OCI-LY7 (cell line): Measurements from ENCODE around the gene APCDD1. TPM values are rescaled to one million over a fixed set of nuclear protein-coding genes. Genes with fewer than 3 reads are reported as not detected.

Experiments used
- BruUV-seq: library from RNA; stranded (reverse); fragments of 400-500 nt; replicated peaks from 2 replicates; lab custom pipeline; 2021; lab: Mats Ljungman, UMichigan
- CTCF ChIA-PET: fragments of 300-600 bp; sonication (Branson Sonifier 250); formaldehyde crosslinking; loops from one replicate; lab custom pipeline; 2022; ENCODE audit warnings: antibody characterized with exemption; ENCODE audit not compliant: unreplicated experiment; lab: Charles Lee
- POLR2A ChIA-PET: fragments of 300-600 bp; sonication (Branson Sonifier 250); formaldehyde crosslinking; loops from one replicate; lab custom pipeline; 2022; ENCODE audit warnings: antibody characterized with exemption; lab: Charles Lee
- DNase-seq: peaks from one replicate; pipeline ENCODE4 v3.0.0-alpha.2; 2015; ENCODE audit warnings: low spot score
- H2AFZ ChIP-seq: fragments of 200-600 bp; sonication (generic), shearing (Covaris generic); 2 replicates; pipeline ENCODE4 v1.6.1; 2014; ENCODE audit warnings: mild to moderate bottlenecking, antibody characterized with exemption, low read length, moderate library complexity
- H3K27ac ChIP-seq: fragments of 200-600 bp; sonication (generic); 2 replicates; pipeline ENCODE4 v1.5.1; 2014; ENCODE audit warnings: mixed run types, low read depth, mild to moderate bottlenecking, moderate library complexity, low read length, inconsistent platforms; ENCODE audit not compliant: poor library complexity, severe bottlenecking
- H3K36me3 ChIP-seq: fragments of 200-600 bp; sonication (generic); 2 replicates; pipeline ENCODE4 v1.6.1; 2014; ENCODE audit warnings: mild to moderate bottlenecking, antibody characterized with exemption, low read length, moderate library complexity, mixed read lengths; ENCODE audit not compliant: insufficient read depth
- H3K4me1 ChIP-seq: fragments of 200-600 bp; sonication (generic); 2 replicates; pipeline ENCODE4 v1.5.1; 2014; ENCODE audit warnings: mild to moderate bottlenecking, low read length; ENCODE audit not compliant: insufficient read depth, poor library complexity, severe bottlenecking
- H3K4me2 ChIP-seq: fragments of 200-600 bp; sonication (generic); 2 replicates; pipeline ENCODE4 v1.6.1; 2014; ENCODE audit warnings: mild to moderate bottlenecking, low read length
- H3K4me3 ChIP-seq: fragments of 200-600 bp; sonication (generic); 2 replicates; pipeline ENCODE4 v1.5.1; 2014; ENCODE audit warnings: mild to moderate bottlenecking, low read depth, low read length; ENCODE audit not compliant: poor library complexity, severe bottlenecking
- H3K79me2 ChIP-seq: fragments of 200-600 bp; sonication (generic); 2 replicates; pipeline ENCODE4 v1.6.1; 2016; ENCODE audit warnings: low read depth, mild to moderate bottlenecking, low read length, moderate library complexity, mixed read lengths; ENCODE audit not compliant: insufficient read depth
- H3K9me2 ChIP-seq: fragments of 200-600 bp; sonication (generic); 2 replicates; pipeline ENCODE4 v1.6.1; 2016; ENCODE audit warnings: mild to moderate bottlenecking, low read length, mixed read lengths; ENCODE audit not compliant: insufficient read depth
- H3K9me3 ChIP-seq: fragments of 200-600 bp; sonication (generic); 2 replicates; pipeline ENCODE4 v1.6.1; 2014; ENCODE audit warnings: mild to moderate bottlenecking, mixed run types, low read length, mixed read lengths
- H4K20me1 ChIP-seq: fragments of 200-600 bp; sonication (generic); 2 replicates; pipeline ENCODE4 v1.6.1; 2014; ENCODE audit warnings: mild to moderate bottlenecking, antibody characterized with exemption, low read length, moderate library complexity, mixed read lengths; ENCODE audit not compliant: insufficient read depth
- EZH2phosphoT487 ChIP-seq: fragments of 200-600 bp; sonication (generic); IDR thresholded peaks from 2 replicates; pipeline ENCODE4 v1.6.1; 2018; ENCODE audit warnings: low read depth, borderline replicate concordance, mild to moderate bottlenecking, mixed run types, antibody characterized with exemption, low read length, moderate library complexity, mixed read lengths
- intact Hi-C: fragments of 100-400 bp; cut with micrococcal nuclease; formaldehyde crosslinking; loops from one replicate; pipeline ENCODE4 v1.10.0; 2022; ENCODE audit not compliant: unreplicated experiment
- total RNA-seq, 2 experiments: library from RNA; depleted of rRNA in 1 of 2; stranded (reverse); fragments of >200 nt in 1 of 2; shearing (Covaris generic) in 1 of 2; gene quantifications; 2 replicates each; pipeline ENCODE4 v1.2.3, GENCODE V29; 2014 to 2022
- TF ChIP-seq, protein P1 (sequence below): fragments of 200-600 bp; sonication (generic); conservative IDR thresholded peaks from 2 replicates; pipeline ENCODE4 v1.5.1; 2014; ENCODE audit warnings: mild to moderate bottlenecking, antibody characterized with exemption, low read length, moderate library complexity, mixed read lengths

The APCDD1 gene
- total RNA-seq, 2 experiments from 2014 or later = not detected

- H3K4me2 ChIP-seq = no peak overlapping the region
- no peaks in the 10 kb centered on the region for H3K36me3 ChIP-seq
- no peaks in the 10 kb centered on the region for H3K9me3 ChIP-seq
- no peaks in the 10 kb centered on the region for H4K20me1 ChIP-seq
- ChIA-PET POLR2A (no interaction called here), CTCF (no interaction called here)
- H3K4me3 ChIP-seq = no peak overlapping the region
- no peaks in the 10 kb centered on the region for H3K79me2 ChIP-seq
- TF ChIP-seq, protein P1, sequence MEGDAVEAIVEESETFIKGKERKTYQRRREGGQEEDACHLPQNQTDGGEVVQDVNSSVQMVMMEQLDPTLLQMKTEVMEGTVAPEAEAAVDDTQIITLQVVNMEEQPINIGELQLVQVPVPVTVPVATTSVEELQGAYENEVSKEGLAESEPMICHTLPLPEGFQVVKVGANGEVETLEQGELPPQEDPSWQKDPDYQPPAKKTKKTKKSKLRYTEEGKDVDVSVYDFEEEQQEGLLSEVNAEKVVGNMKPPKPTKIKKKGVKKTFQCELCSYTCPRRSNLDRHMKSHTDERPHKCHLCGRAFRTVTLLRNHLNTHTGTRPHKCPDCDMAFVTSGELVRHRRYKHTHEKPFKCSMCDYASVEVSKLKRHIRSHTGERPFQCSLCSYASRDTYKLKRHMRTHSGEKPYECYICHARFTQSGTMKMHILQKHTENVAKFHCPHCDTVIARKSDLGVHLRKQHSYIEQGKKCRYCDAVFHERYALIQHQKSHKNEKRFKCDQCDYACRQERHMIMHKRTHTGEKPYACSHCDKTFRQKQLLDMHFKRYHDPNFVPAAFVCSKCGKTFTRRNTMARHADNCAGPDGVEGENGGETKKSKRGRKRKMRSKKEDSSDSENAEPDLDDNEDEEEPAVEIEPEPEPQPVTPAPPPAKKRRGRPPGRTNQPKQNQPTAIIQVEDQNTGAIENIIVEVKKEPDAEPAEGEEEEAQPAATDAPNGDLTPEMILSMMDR = no peak
- no peak for TF ChIP-seq EZH2phosphoT487
- DNase-seq = no peak
- BruUV-seq = no TSS peak
- H3K4me1 ChIP-seq = no peaks in the 10 kb centered on the region
- H3K9me2 ChIP-seq = no peaks in the 10 kb centered on the region
- no peak overlapping the region for H2AFZ ChIP-seq
- H3K27ac ChIP-seq = no peak overlapping the region
- intact Hi-C loops = no loop called here
Observed at GRCh38 chr18:10439898-10440297, 14.5 kb upstream of the APCDD1 start.

GRCh38 chr18:10440884-10441283 lies 13.6 kb upstream of the APCDD1 start:
- no TSS peak for BruUV-seq
- Histone ChIP-seq H3K27ac (no peak overlapping the region), H2AFZ (no peak overlapping the region), H3K4me1 (no peaks in the 10 kb centered on the region), H3K36me3 (no peaks in the 10 kb centered on the region), H3K79me2 (no peaks in the 10 kb centered on the region), H3K4me2 (no peak overlapping the region), H3K9me3 (no peaks in the 10 kb centered on the region), H3K4me3 (no peak overlapping the region), H3K9me2 (no peaks in the 10 kb centered on the region), H4K20me1 (no peaks in the 10 kb centered on the region)
- no peak for DNase-seq
- POLR2A ChIA-PET = no interaction called here
- CTCF ChIA-PET = no interaction called here
- TF ChIP-seq, protein P1 = no peak
- no peak for TF ChIP-seq EZH2phosphoT487
- intact Hi-C loops = no loop called here

DNA sequence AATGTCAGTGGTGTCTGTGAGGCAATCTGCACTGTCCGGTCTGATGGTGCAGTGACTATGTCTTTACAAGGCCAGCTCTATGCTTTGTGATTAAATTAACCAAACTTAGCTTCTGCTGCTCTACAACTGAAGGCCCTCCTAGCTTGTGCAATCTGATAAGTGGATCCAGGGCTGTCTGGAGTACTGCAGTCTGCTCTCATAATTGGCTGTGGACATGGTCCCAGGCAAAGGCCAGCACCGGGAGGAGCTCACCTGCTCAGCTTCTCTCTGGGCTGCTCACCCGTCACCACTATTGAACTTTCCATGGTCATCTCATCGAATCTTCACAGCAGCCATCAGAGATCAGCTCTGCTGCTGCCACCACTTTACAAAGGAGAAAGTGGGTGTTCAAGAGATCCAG lies 13.0 kb upstream of the APCDD1 start:
- BruUV-seq = no TSS peak
- CTCF ChIA-PET = interaction anchor here (0.7 kb wide), 1 partner anchor 387 kb away, joined by 3 read pairs; no protein-coding TSS in a partner anchor
- POLR2A ChIA-PET = no interaction called here

More for the DNA sequence above, 13.0 kb upstream of the APCDD1 start:
- Histone ChIP-seq H4K20me1 (no peaks in the 10 kb centered on the region), H3K36me3 (no peaks in the 10 kb centered on the region), H3K4me3 (no peak overlapping the region), H3K9me2 (no peaks in the 10 kb centered on the region), H3K4me2 (no peak overlapping the region), H2AFZ (no peak overlapping the region), H3K27ac (no peak overlapping the region), H3K79me2 (no peaks in the 10 kb centered on the region), H3K4me1 (no peaks in the 10 kb centered on the region), H3K9me3 (no peaks in the 10 kb centered on the region)
- intact Hi-C loops = no loop called here
- TF ChIP-seq, protein P1 = no peak
- no peak for TF ChIP-seq EZH2phosphoT487
- no peak for DNase-seq
